ENCODE measurements around the gene RHEBL1.

Gene RHEBL1

GRCh38 chr12:49026101-49026500 lies 43.7 kb downstream of the RHEBL1 start:
- in situ Hi-C loops (cut with MboI; ENCODE audit: low pct_unique_long_range_greater_than_20kb, low sequenced_read_pairs) = no loop called here
- no peak for DNase-seq

GRCh38 chr12:49025463-49025862 lies 44.3 kb downstream of the RHEBL1 start:
- in situ Hi-C loops (cut with MboI; ENCODE audit: low pct_unique_long_range_greater_than_20kb, low sequenced_read_pairs) = no loop called here
- DNase-seq = no peak

GRCh38 chr12:49024543-49024942 lies 45.2 kb downstream of the RHEBL1 start:
- in situ Hi-C loops (cut with MboI; ENCODE audit: low pct_unique_long_range_greater_than_20kb, low sequenced_read_pairs) = no loop called here
- no peak for DNase-seq

- in situ Hi-C loops (cut with MboI; ENCODE audit: low pct_unique_long_range_greater_than_20kb, low sequenced_read_pairs) = no loop called here
- no peak for DNase-seq
Measured at GRCh38 chr12:49023812-49024211, 46.0 kb downstream of the RHEBL1 start.

- no peak for DNase-seq
- in situ Hi-C loops (cut with MboI; ENCODE audit: low pct_unique_long_range_greater_than_20kb, low sequenced_read_pairs) = no loop called here
Measured at GRCh38 chr12:49022558-49023178, 47.1 kb downstream of the RHEBL1 start.

GRCh38 chr12:49021292-49021915 lies 48.4 kb downstream of the RHEBL1 start:
- in situ Hi-C loops (cut with MboI; ENCODE audit: low pct_unique_long_range_greater_than_20kb, low sequenced_read_pairs) = no loop called here
- DNase-seq = no peak

- no peak for DNase-seq
- in situ Hi-C loops (cut with MboI; ENCODE audit: low pct_unique_long_range_greater_than_20kb, low sequenced_read_pairs) = no loop called here
Measured at GRCh38 chr12:49020441-49020840, 49.3 kb downstream of the RHEBL1 start.

- in situ Hi-C loops (cut with MboI; ENCODE audit: low pct_unique_long_range_greater_than_20kb, low sequenced_read_pairs) = no loop called here
- DNase-seq = peak; percentile 93
Measured at GRCh38 chr12:49019443-49020324, 50.1 kb downstream of the RHEBL1 start.

GRCh38 chr12:49019120-49019430 lies 50.7 kb downstream of the RHEBL1 start:
- in situ Hi-C loops (cut with MboI; ENCODE audit: low pct_unique_long_range_greater_than_20kb, low sequenced_read_pairs) = no loop called here
- no peak for DNase-seq

GRCh38 chr12:49018261-49019119 lies 51.3 kb downstream of the RHEBL1 start, which contains the start of gene PRKAG1:
Gene PRKAG1, minus strand, starts transcription at chr12:49018776. Its CDS starts 36 bp downstream, at chr12:49018740.
- in situ Hi-C loops (cut with MboI; ENCODE audit: low pct_unique_long_range_greater_than_20kb, low sequenced_read_pairs) = no loop called here
- peak; percentile 99 for DNase-seq

GRCh38 chr12:49017891-49018260 lies 51.9 kb downstream of the RHEBL1 start:
- peak; percentile 72 for DNase-seq
- in situ Hi-C loops (cut with MboI; ENCODE audit: low pct_unique_long_range_greater_than_20kb, low sequenced_read_pairs) = no loop called here

GRCh38 chr12:49015196-49015595 lies 54.6 kb downstream of the RHEBL1 start:
- in situ Hi-C loops (cut with MboI; ENCODE audit: low pct_unique_long_range_greater_than_20kb, low sequenced_read_pairs) = no loop called here
- DNase-seq = no peak

Measured in KBM-7 (cell line).